ENCODE data around the gene ZBTB24.

- TF ChIP-seq CTCF (IDR thresholded peaks at IDR 0.05; ENCODE audit: extremely low read depth in 1 of 2, insufficient read depth in 1 of 2, low read depth in 1 of 2, low read length in 2 of 2) (no peak), POLR2A (IDR thresholded peaks at IDR 0.05; ENCODE audit: low read depth, low read length) (no peak), MYC (IDR thresholded peaks at IDR 0.05; ENCODE audit: low read depth, low read length) (no peak), EZH2 (IDR thresholded peaks at IDR 0.05; ENCODE audit: borderline replicate concordance, low read depth, low read length, severe bottlenecking) (no peak), MAX (IDR thresholded peaks at IDR 0.05; ENCODE audit: insufficient read depth, insufficient read length) (no peak)
These were observed 16.7 kb downstream of the ZBTB24 start for GRCh38 chr6:109466212-109466923.

All from endothelial cell of umbilical vein (primary cell).